HG03460 (cell line): ENCODE results near the gene EXOC8.
A peak's percentile ranks its signal among the peaks of the same experiment; 100 is the strongest.

Experiments used
- ATAC-seq: cut with Tn5 transposase; IDR thresholded peaks from one replicate; pipeline ENCODE4 v1.9.1; 2021; ENCODE audit not compliant: unreplicated experiment

EXOC8 gene

GRCh38 chr1:231337472-231338269 lies at the start of gene EXOC8:
Gene EXOC8, minus strand, starts transcription at chr1:231337852. Its CDS starts 107 bp downstream, at chr1:231337745.
- ATAC-seq = peak; percentile 69

- no peak for ATAC-seq
Measured at GRCh38 chr1:231386466-231386865, 48.8 kb upstream of the EXOC8 start.

GRCh38 chr1:231385416-231385748 lies 47.7 kb upstream of the EXOC8 start:
- no peak for ATAC-seq

GRCh38 chr1:231384696-231385415 lies 47.2 kb upstream of the EXOC8 start:
- no peak for ATAC-seq

GRCh38 chr1:231383159-231383860 lies 45.7 kb upstream of the EXOC8 start:
- no peak for ATAC-seq

- ATAC-seq = no peak
Measured at GRCh38 chr1:231382426-231382825, 44.8 kb upstream of the EXOC8 start.

GRCh38 chr1:231381729-231382128 lies 44.1 kb upstream of the EXOC8 start:
- ATAC-seq = no peak

- peak; percentile 81 for ATAC-seq
Measured at GRCh38 chr1:231376875-231377549, 39.4 kb upstream of the EXOC8 start.

GRCh38 chr1:231376101-231376500 lies 38.4 kb upstream of the EXOC8 start:
- ATAC-seq = no peak

GRCh38 chr1:231374394-231374793 lies 36.7 kb upstream of the EXOC8 start:
- no peak for ATAC-seq

- no peak for ATAC-seq
Measured at GRCh38 chr1:231372501-231372900, 34.8 kb upstream of the EXOC8 start.

- ATAC-seq = no peak
Measured at GRCh38 chr1:231369282-231369681, 31.6 kb upstream of the EXOC8 start.

- ATAC-seq = no peak
Measured at GRCh38 chr1:231364192-231364591, 26.5 kb upstream of the EXOC8 start.

- no peak for ATAC-seq
Measured at GRCh38 chr1:231363624-231364023, 26.0 kb upstream of the EXOC8 start.

GRCh38 chr1:231362325-231362724 lies 24.7 kb upstream of the EXOC8 start:
- ATAC-seq = no peak

- ATAC-seq = no peak
Measured at GRCh38 chr1:231359113-231359512, 21.5 kb upstream of the EXOC8 start.

GRCh38 chr1:231357831-231358354 lies 20.2 kb upstream of the EXOC8 start:
- ATAC-seq = peak; percentile 86

GRCh38 chr1:231357187-231357772 lies 19.6 kb upstream of the EXOC8 start:
- peak; percentile 9 for ATAC-seq

- ATAC-seq = no peak
Measured at GRCh38 chr1:231355171-231355570, 17.5 kb upstream of the EXOC8 start.

GRCh38 chr1:231354330-231355020 lies 16.8 kb upstream of the EXOC8 start:
- ATAC-seq = no peak
